K562 (cell line): Measurements from ENCODE around the gene MFAP2. TPM values are rescaled to one million over a fixed set of nuclear protein-coding genes. Genes with fewer than 3 reads are reported as not detected.

Experiments used
- ARID4B ChIP-seq: sonication (generic); formaldehyde crosslinking; IDR thresholded peaks from 2 replicates; pipeline ENCODE4 v1.8.0; 2022; ENCODE audit warnings: mild to moderate bottlenecking, missing genetic modification reagents
- CC2D1A ChIP-seq: fragments of 450-650 bp; IDR thresholded peaks from 2 replicates; pipeline ENCODE4 v1.6.1; 2017; ENCODE audit warnings: mild to moderate bottlenecking
- FOXK1 ChIP-seq: sonication (generic); formaldehyde crosslinking; IDR thresholded peaks from 2 replicates; pipeline ENCODE4 v1.8.0; 2022; ENCODE audit warnings: missing genetic modification reagents, mild to moderate bottlenecking, borderline replicate concordance
- GATAD2A ChIP-seq: fragments of 450-650 bp; IDR thresholded peaks from 2 replicates; pipeline ENCODE4 v1.6.1; 2017
- PREB ChIP-seq: sonication (generic); formaldehyde crosslinking; IDR thresholded peaks from 2 replicates; pipeline ENCODE4 v1.8.1; 2023; ENCODE audit warnings: mild to moderate bottlenecking, missing genetic modification reagents
- RNF2 ChIP-seq: sonication (generic); IDR thresholded peaks from 2 replicates; pipeline ENCODE4 v1.6.1; 2016
- SMARCE1 ChIP-seq: fragments of 450-650 bp; IDR thresholded peaks from 2 replicates; pipeline ENCODE4 v1.7.1; 2016; ENCODE audit warnings: mild to moderate bottlenecking
- UBTF ChIP-seq, 2 experiments: IDR thresholded peaks; 2 replicates each; pipeline ENCODE4 v1.6.1; 2012; ENCODE audit warnings: improper control_type of control experiment in 2 of 2, low read depth in 2 of 2, low read length in 2 of 2, borderline replicate concordance in 1 of 2
- ZBTB40 ChIP-seq, 2 experiments: fragments of 450-650 bp in 1 of 2; sonication (generic) in 1 of 2; formaldehyde crosslinking in 1 of 2; IDR thresholded peaks; 2 replicates each; pipeline versions ENCODE4 v1.7.1 to v1.9.0; 2016 to 2022; ENCODE audit warnings: inconsistent platforms in 1 of 2, mild to moderate bottlenecking in 1 of 2, missing genetic modification reagents in 1 of 2
- polyA plus RNA-seq, 8 experiments: library from polyadenylated mRNA; depleted of rRNA in 4 of 8; stranded (reverse) in 5 of 8; unstranded in 3 of 8; fragments of >200 nt; fragmentation: Nextera tagmentation in 2 of 8; fragmentation: Illumina TruSeq in 1 of 8; extraction: Ambion mirVana in 2 of 8; extraction: Trizol in 1 of 8; gene quantifications; 2 replicates each; pipeline versions ENCODE4 v1.2.1 to v1.2.3, GENCODE V29; 2011 to 2014; ENCODE audit warnings: inconsistent platforms in 1 of 8, missing spikeins in 1 of 8
- total RNA-seq, 7 experiments: library from RNA; depleted of rRNA in 6 of 7; stranded (reverse); fragments of >200 nt in 6 of 7; fragmentation: Illumina TruSeq in 2 of 7; extraction: Trizol in 2 of 7; gene quantifications; 2 replicates each; pipeline versions ENCODE4 v1.2.1 to v1.2.3, GENCODE V29; 2011 to 2021; ENCODE audit warnings: low replicate concordance in 1 of 7

The MFAP2 gene
- total and polyA plus RNA-seq, 9 of the 15 experiments (the other 6 are each of a cell fraction or from before 2014, with no cell fraction given) = not detected

- TF ChIP-seq FOXK1 (CRISPR knock-in tag) = 0 out of 2 replicates have a peak, but pooled peaks have one; percentile 28
- TF ChIP-seq ZBTB40 (IDR thresholded peaks at IDR 0.05) = no peak
- TF ChIP-seq ZBTB40 (CRISPR knock-in tag; IDR thresholded peaks at IDR 0.05) = no peak
- no peak for TF ChIP-seq SMARCE1
- no peak for TF ChIP-seq PREB
- no peak for TF ChIP-seq CC2D1A
- no peak for TF ChIP-seq RNF2
- TF ChIP-seq ARID4B (CRISPR knock-in tag) = no peak
- no peak for TF ChIP-seq GATAD2A
- TF ChIP-seq UBTF (IDR thresholded peaks at IDR 0.05; ENCODE audit: borderline replicate concordance in 1 of 2, low read depth in 2 of 2, low read length in 2 of 2) = no peak
Measured at GRCh38 chr1:16961297-16962133, 18.9 kb downstream of the MFAP2 start (continued).
